Thoracic aorta (tissue), 2 donors: ENCODE data around the gene GNGT1. TPM values are rescaled to one million over a fixed set of nuclear protein-coding genes. Genes with fewer than 3 reads are reported as not detected.
A peak's percentile ranks its signal among the peaks of the same experiment; 100 is the strongest.

Experiments used
- ATAC-seq: fragments of 150-250 bp; one replicate; pipeline ENCODE4 v1.8.0; 2017; ENCODE audit warnings: low read depth; ENCODE audit not compliant: insufficient number of reproducible peaks, low FRiP score
- DNase-seq: peaks from one replicate; pipeline ENCODE4 v3.0.0-alpha.2; 2020; ENCODE audit warnings: low spot score
- H3K27ac ChIP-seq, 2 donors: fragments of 200-600 bp; sonication (generic); 1 replicate in 1 of 2; 2 replicates in 1 of 2; pipeline ENCODE4 v1.5.1; 2016; ENCODE audit warnings: mild to moderate bottlenecking in 2 of 2, moderate library complexity in 2 of 2
- H3K27me3 ChIP-seq: fragments of 200-600 bp; sonication (generic); replicated peaks from 2 replicates; pipeline ENCODE4 v1.6.0; 2016; ENCODE audit warnings: mild to moderate bottlenecking; ENCODE audit not compliant: insufficient read depth
- H3K36me3 ChIP-seq: fragments of 200-600 bp; sonication (generic); one replicate; pipeline ENCODE4 v1.5.1; 2016
- H3K4me1 ChIP-seq, 2 donors: fragments of 200-600 bp; sonication (generic); 1 replicate in 1 of 2; 2 replicates in 1 of 2; pipeline versions ENCODE4 v1.5.1 to v1.6.0; 2016; ENCODE audit warnings: low read depth in 2 of 2, mild to moderate bottlenecking in 1 of 2; ENCODE audit not compliant: control insufficient read depth in 1 of 2
- H3K4me3 ChIP-seq: fragments of 200-600 bp; sonication (generic); 2 replicates; pipeline ENCODE4 v1.5.1; 2016; ENCODE audit warnings: mild to moderate bottlenecking
- H3K9me3 ChIP-seq: fragments of 200-600 bp; sonication (generic); 2 replicates; pipeline ENCODE4 v1.5.1; 2016
- CTCF ChIP-seq: fragments of 200-600 bp; sonication (generic); IDR thresholded peaks from one replicate; pipeline ENCODE4 v1.5.1; 2019; ENCODE audit warnings: antibody characterized with exemption
- total RNA-seq, 2 donors: library from RNA; depleted of rRNA; stranded (reverse); fragments of >200 nt; gene quantifications; one replicate each; pipeline versions ENCODE4 v1.1.0 to v1.2.3, GENCODE V29; 2016

The GNGT1 gene
- total RNA-seq, 2 donors from 2014 or later, result not detected

- peak; percentile 68 for ATAC-seq
Observed at GRCh38 chr7:93921607-93922566, 15.5 kb downstream of the GNGT1 start, which contains the start of gene GNG11. GNG11 (plus strand) TSS chr7:93921735; CDS start chr7:93922138, 403 bp downstream.

GRCh38 chr7:93923296-93923695, 16.9 kb downstream of the GNGT1 start:
- H3K4me1 ChIP-seq, result peaks cover 10 to 35% of the 10 kb centered on the region in 2 donors
- H3K27me3 ChIP-seq, result no peaks in the 10 kb centered on the region
- H3K36me3 ChIP-seq, result no peaks in the 10 kb centered on the region
- DNase-seq, result no peak
- no peak overlapping the region for H3K27ac ChIP-seq
- ATAC-seq, result no peak
- no peak for TF ChIP-seq CTCF
- H3K4me3 ChIP-seq, result peak overlapping the region; percentile 84
- no peaks in the 10 kb centered on the region for H3K9me3 ChIP-seq

More at GRCh38 chr7:93921607-93922566, 15.5 kb downstream of the GNGT1 start, which contains the start of gene GNG11:
- no peaks in the 10 kb centered on the region for H3K36me3 ChIP-seq
- no peaks in the 10 kb centered on the region for H3K9me3 ChIP-seq
- H3K4me3 ChIP-seq, result peak within 1 kb of the TSS; percentile 84
- DNase-seq, result peak; percentile 14
- H3K27me3 ChIP-seq, result no peaks in the 10 kb centered on the region
- H3K4me1 ChIP-seq, result peaks cover 7 to 24% of the 10 kb centered on the region in 2 donors
- no peak for TF ChIP-seq CTCF
- H3K27ac ChIP-seq, result peak within 1 kb of the TSS; percentile 80 to 91

DNA sequence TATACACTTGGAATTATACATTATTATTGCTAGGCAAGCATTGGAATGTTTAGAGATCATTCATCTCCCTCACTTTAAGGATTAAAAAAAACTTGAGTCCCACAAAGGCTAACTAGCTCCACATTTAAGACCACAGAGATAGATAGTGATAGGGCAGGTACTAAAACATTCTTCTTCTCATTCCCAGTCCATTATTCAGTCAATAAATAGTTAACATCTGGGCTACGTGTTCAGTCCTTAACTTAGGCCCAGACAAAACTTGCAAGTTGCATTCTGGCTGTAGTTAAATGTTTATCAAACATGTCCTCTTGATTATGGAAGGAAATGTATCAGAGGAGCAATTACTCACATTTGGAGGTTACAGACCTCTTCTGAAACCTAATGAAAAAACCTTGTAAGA, 17.6 kb downstream of the GNGT1 start:
- ATAC-seq, result no peak
- Histone ChIP-seq H3K27ac (no peak overlapping the region), H3K9me3 (no peaks in the 10 kb centered on the region), H3K4me1 (peaks cover 10 to 35% of the 10 kb centered on the region in 2 donors), H3K4me3 (peak overlapping the region; percentile 84), H3K36me3 (no peaks in the 10 kb centered on the region), H3K27me3 (no peaks in the 10 kb centered on the region)
- DNase-seq, result no peak
- no peak for TF ChIP-seq CTCF

GRCh38 chr7:93926800-93927199, 20.4 kb downstream of the GNGT1 start:
- H3K4me1 ChIP-seq, result peaks cover 5 to 28% of the 10 kb centered on the region in 2 donors
- no peaks in the 10 kb centered on the region for H3K36me3 ChIP-seq
- no peaks in the 10 kb centered on the region for H3K9me3 ChIP-seq
- no peak for TF ChIP-seq CTCF
- no peak for ATAC-seq
- H3K27me3 ChIP-seq, result no peaks in the 10 kb centered on the region
- no peak overlapping the region for H3K4me3 ChIP-seq
- DNase-seq, result no peak
- peak overlapping the region in 1 of 2 donors; percentile 28 for H3K27ac ChIP-seq

GRCh38 chr7:93927585-93927984, 21.2 kb downstream of the GNGT1 start:
- no peak overlapping the region for H3K4me3 ChIP-seq
- no peaks in the 10 kb centered on the region for H3K36me3 ChIP-seq
- DNase-seq (no peak), ATAC-seq (no peak)
- no peak for TF ChIP-seq CTCF
- H3K9me3 ChIP-seq, result no peaks in the 10 kb centered on the region
- H3K4me1 ChIP-seq, result peaks cover 3 to 28% of the 10 kb centered on the region in 2 donors
- no peaks in the 10 kb centered on the region for H3K27me3 ChIP-seq
- peak overlapping the region; percentile 8 to 28 for H3K27ac ChIP-seq
